H9 (cell line): Measurements from ENCODE around the gene TRPM2. TPM values are rescaled to one million over a fixed set of nuclear protein-coding genes. Genes with fewer than 3 reads are reported as not detected.

ENCODE experiments used
- DNase-seq: peaks from one replicate; pipeline ENCODE4 v3.0.0-alpha.2; 2017
- H2AFZ ChIP-seq: one replicate; pipeline ENCODE4 v1.6.1; 2013; ENCODE audit warnings: mild to moderate bottlenecking, low read length, control low read depth, moderate library complexity
- H2AK5ac ChIP-seq: 2 replicates; pipeline ENCODE4 v1.6.1; 2013; ENCODE audit warnings: low read length, control low read depth, mixed read lengths; ENCODE audit not compliant: insufficient read length
- H2BK120ac ChIP-seq: one replicate; pipeline ENCODE4 v1.6.1; 2013; ENCODE audit warnings: low read depth, mild to moderate bottlenecking, low read length, control low read depth, inconsistent platforms; ENCODE audit not compliant: poor library complexity, severe bottlenecking
- H2BK12ac ChIP-seq: 2 replicates; pipeline ENCODE4 v1.6.1; 2013; ENCODE audit warnings: low read length, control low read depth, mixed read lengths, low read depth; ENCODE audit not compliant: insufficient read length
- H2BK15ac ChIP-seq: 2 replicates; pipeline ENCODE4 v1.6.1; 2013; ENCODE audit warnings: low read depth, low read length, control low read depth
- H2BK20ac ChIP-seq: one replicate; pipeline ENCODE4 v1.6.1; 2013; ENCODE audit warnings: low read depth, mild to moderate bottlenecking, low read length, control low read depth, inconsistent platforms; ENCODE audit not compliant: poor library complexity, severe bottlenecking
- H2BK5ac ChIP-seq: 2 replicates; pipeline ENCODE4 v1.6.1; 2013; ENCODE audit warnings: low read length, control low read depth, mixed read lengths; ENCODE audit not compliant: insufficient read length
- H3K14ac ChIP-seq: 2 replicates; pipeline ENCODE4 v1.6.1; 2013; ENCODE audit warnings: low read length, control low read depth; ENCODE audit not compliant: insufficient read depth
- H3K18ac ChIP-seq: 2 replicates; pipeline ENCODE4 v1.6.1; 2013; ENCODE audit warnings: low read depth, mild to moderate bottlenecking, mixed read lengths, low read length, control low read depth; ENCODE audit not compliant: insufficient read length
- H3K23ac ChIP-seq: 2 replicates; pipeline ENCODE4 v1.6.1; 2013; ENCODE audit warnings: low read length, control low read depth, mixed read lengths, low read depth; ENCODE audit not compliant: insufficient read length
- H3K23me2 ChIP-seq: 2 replicates; pipeline ENCODE4 v1.6.1; 2013; ENCODE audit warnings: low read depth, mild to moderate bottlenecking, mixed read lengths, low read length, control low read depth; ENCODE audit not compliant: insufficient read length, poor library complexity, severe bottlenecking
- H3K27ac ChIP-seq: 2 replicates; pipeline ENCODE4 v1.5.1; 2013; ENCODE audit warnings: low read length, control low read depth, mixed read lengths, low read depth; ENCODE audit not compliant: insufficient read length
- H3K27me3 ChIP-seq: 2 replicates; pipeline ENCODE4 v1.6.1; 2013; ENCODE audit warnings: low read length, control low read depth, inconsistent platforms; ENCODE audit not compliant: insufficient read depth
- H3K4ac ChIP-seq: 2 replicates; pipeline ENCODE4 v1.6.1; 2013; ENCODE audit warnings: low read depth, mild to moderate bottlenecking, control low read depth, inconsistent platforms, low read length, moderate library complexity
- H3K4me1 ChIP-seq: 2 replicates; pipeline ENCODE4 v1.6.1; 2013; ENCODE audit warnings: low read length, control low read depth, inconsistent platforms; ENCODE audit not compliant: insufficient read depth
- H3K4me2 ChIP-seq: 2 replicates; pipeline ENCODE4 v1.6.1; 2013; ENCODE audit warnings: low read length, control low read depth, mixed read lengths; ENCODE audit not compliant: insufficient read length, insufficient read depth
- H3K56ac ChIP-seq: 2 replicates; pipeline ENCODE4 v1.6.1; 2013; ENCODE audit warnings: low read depth, mild to moderate bottlenecking, mixed read lengths, low read length, control low read depth; ENCODE audit not compliant: insufficient read length
- H3K79me1 ChIP-seq: 2 replicates; pipeline ENCODE4 v1.6.1; 2013; ENCODE audit warnings: low read depth, mild to moderate bottlenecking, moderate library complexity, low read length, control low read depth, inconsistent platforms; ENCODE audit not compliant: insufficient read depth, poor library complexity, severe bottlenecking
- H3K79me2 ChIP-seq: 2 replicates; pipeline ENCODE4 v1.6.1; 2013; ENCODE audit warnings: low read length, control low read depth, inconsistent platforms; ENCODE audit not compliant: insufficient read depth
- H3K9ac ChIP-seq: 2 replicates; pipeline ENCODE4 v1.6.1; 2013; ENCODE audit warnings: low read length, control low read depth, mixed read lengths; ENCODE audit not compliant: insufficient read length; ENCODE audit errors: extremely low read depth
- H3K9me3 ChIP-seq: one replicate; pipeline ENCODE4 v1.6.1; 2013; ENCODE audit warnings: low read depth, low read length, inconsistent platforms; ENCODE audit not compliant: control insufficient read depth
- H3T11ph ChIP-seq: one replicate; pipeline ENCODE4 v1.6.1; 2013; ENCODE audit warnings: mild to moderate bottlenecking, low read length, control low read depth, inconsistent platforms
- H4K20me1 ChIP-seq: one replicate; pipeline ENCODE4 v1.6.1; 2013; ENCODE audit not compliant: control insufficient read depth, insufficient read length, insufficient read depth
- H4K5ac ChIP-seq: 2 replicates; pipeline ENCODE4 v1.6.1; 2013; ENCODE audit warnings: low read depth, mild to moderate bottlenecking, mixed read lengths, low read length, control low read depth; ENCODE audit not compliant: insufficient read length
- H4K8ac ChIP-seq: replicated peaks from 2 replicates; pipeline ENCODE4 v1.6.1; 2013; ENCODE audit warnings: low read length, control low read depth, mixed read lengths, low read depth; ENCODE audit not compliant: insufficient read length
- H4K91ac ChIP-seq: 2 replicates; pipeline ENCODE4 v1.6.1; 2013; ENCODE audit warnings: low read depth, mild to moderate bottlenecking, moderate library complexity, mixed read lengths, low read length, control low read depth; ENCODE audit not compliant: insufficient read length
- H3K27ac Mint-ChIP-seq, 3 experiments: 2 replicates in 2 of 3; 3 replicates in 1 of 3; pipeline ENCODE4 v1.8.0; 2020 to 2021; ENCODE audit warnings: mixed read lengths in 3 of 3, mild to moderate bottlenecking in 1 of 3, moderate library complexity in 1 of 3
- H3K27me3 Mint-ChIP-seq: 2 replicates; pipeline ENCODE4 v1.8.0; 2021; ENCODE audit warnings: low read depth, mild to moderate bottlenecking, moderate library complexity, mixed read lengths
- H3K36me3 Mint-ChIP-seq, 3 experiments: 2 replicates in 2 of 3; 3 replicates in 1 of 3; pipeline ENCODE4 v1.8.0; 2020 to 2021; ENCODE audit warnings: low read depth in 3 of 3, mixed read lengths in 3 of 3; ENCODE audit not compliant: insufficient read depth in 1 of 3
- H3K4me1 Mint-ChIP-seq, 2 experiments: 2 replicates each; pipeline ENCODE4 v1.8.0; 2020; ENCODE audit warnings: mixed read lengths in 2 of 2
- H3K4me3 Mint-ChIP-seq, 2 experiments: 2 replicates in 1 of 2; 3 replicates in 1 of 2; pipeline ENCODE4 v1.8.0; 2020 to 2021; ENCODE audit warnings: mild to moderate bottlenecking in 2 of 2, mixed read lengths in 2 of 2, moderate library complexity in 1 of 2
- H3K9me3 Mint-ChIP-seq, 2 experiments: 2 replicates in 1 of 2; 3 replicates in 1 of 2; pipeline ENCODE4 v1.8.0; 2020; ENCODE audit warnings: mild to moderate bottlenecking in 2 of 2, mixed read lengths in 2 of 2, moderate library complexity in 1 of 2
- CTCF ChIP-seq: fragments of 200-600 bp; sonication (generic); conservative IDR thresholded peaks from 3 replicates; pipeline ENCODE4 v1.8.0; 2021; ENCODE audit warnings: antibody characterized with exemption, mild to moderate bottlenecking
- WGBS: extraction: QIAGEN DNeasy Blood & Tissue Kit; methylation state at CpG from one replicate; pipeline ENCODE4 v1.1.7; 2013; ENCODE audit warnings: missing lambda C conversion rate, low lambda C conversion rate, mixed read lengths; ENCODE audit not compliant: insufficient read length; ENCODE audit errors: extremely low coverage; 5-methylcytosine and 5-hydroxymethylcytosine counted together
- total RNA-seq: library from RNA; stranded (reverse); gene quantifications from 2 replicates; pipeline ENCODE4 v1.2.1, GENCODE V29; 2021

The TRPM2 gene
- total RNA-seq, 1 experiment from 2014 or later, result 0.68 TPM

DNA sequence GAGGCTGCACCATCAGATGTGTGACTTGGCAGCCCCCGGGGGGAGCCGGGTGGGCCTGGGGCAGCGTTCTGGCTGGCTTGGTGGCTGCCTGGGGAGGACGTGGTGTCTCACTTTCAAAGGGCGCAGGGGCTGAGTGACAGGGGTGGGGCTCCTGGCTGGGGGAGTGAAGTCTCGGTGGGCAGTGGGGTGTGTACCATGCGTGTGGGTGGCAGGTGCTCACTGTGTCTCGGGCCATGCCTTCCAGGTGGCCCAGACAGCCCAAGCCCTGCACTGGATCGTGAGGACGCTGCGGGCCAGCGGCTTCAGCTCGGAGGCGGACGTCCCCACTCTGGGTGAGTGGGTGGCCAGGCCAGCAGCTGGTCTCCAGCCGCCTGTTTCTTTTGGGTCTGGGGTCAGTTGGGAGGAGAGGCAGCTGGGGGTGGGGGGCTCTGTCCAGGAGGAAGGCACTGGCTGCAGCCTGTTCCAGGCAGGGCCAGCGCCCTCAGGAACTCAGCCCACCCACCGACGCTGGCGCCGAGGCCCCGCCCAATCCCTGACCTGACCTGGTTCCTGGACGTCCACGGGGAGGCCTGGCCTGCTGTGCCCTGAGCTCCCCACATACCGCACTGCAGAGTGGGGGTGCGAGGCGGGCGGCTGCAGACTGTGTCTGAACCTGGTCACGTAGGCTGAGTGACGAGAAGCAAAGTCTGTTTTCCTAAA, 71.3 kb downstream of the TRPM2 start:
- H3K27me3 ChIP-seq, result no peaks in the 10 kb centered on the region
- Mint-ChIP-seq H3K9me3 (peaks cover 5 to 7% of the 10 kb centered on the region in 2 experiments; a peak in 4 of 5 replicates), H3K27me3 (no peaks in the 10 kb centered on the region; the same call in 1 of the 2 replicates), H3K4me1 (peaks cover 0 to 3% of the 10 kb centered on the region in 2 experiments; a peak in 1 of 4 replicates), H3K36me3 (peaks cover 0 to under 1% (median 0%) of the 10 kb centered on the region in 3 experiments; a peak in 2 of 7 replicates), H3K27ac (no peak overlapping the region), H3K4me3 (no peak overlapping the region)
- no peak overlapping the region for H2BK120ac ChIP-seq
- no peak overlapping the region for H2BK15ac ChIP-seq
- no peak overlapping the region for H3K9ac ChIP-seq
- H3K23me2 ChIP-seq, result no peaks in the 10 kb centered on the region
- H3K56ac ChIP-seq, result no peak overlapping the region
- no peak overlapping the region for H4K8ac ChIP-seq
- H3K79me1 ChIP-seq, result no peaks in the 10 kb centered on the region
- H2BK12ac ChIP-seq, result no peak overlapping the region
- no peaks in the 10 kb centered on the region for H4K20me1 ChIP-seq
- H3K18ac ChIP-seq, result no peak overlapping the region
- no peak overlapping the region for H3T11ph ChIP-seq
- H3K79me2 ChIP-seq, result no peaks in the 10 kb centered on the region
- H4K5ac ChIP-seq, result no peak overlapping the region
- DNase-seq, result peak; percentile 26
- no peak overlapping the region for H2BK5ac ChIP-seq
- H3K4ac ChIP-seq, result no peak overlapping the region
- no peaks in the 10 kb centered on the region for H3K9me3 ChIP-seq
- no peak for TF ChIP-seq CTCF
- no CpG with 5 or more reads among the region's 30 CpGs for WGBS
- no peak overlapping the region for H3K23ac ChIP-seq
- no peak overlapping the region for H2BK20ac ChIP-seq
- no peak overlapping the region for H3K27ac ChIP-seq
- H4K91ac ChIP-seq, result no peak overlapping the region
- no peaks in the 10 kb centered on the region for H3K4me1 ChIP-seq
- no peak overlapping the region for H2AFZ ChIP-seq
- no peak overlapping the region for H2AK5ac ChIP-seq
- H3K14ac ChIP-seq, result no peak overlapping the region
- no peak overlapping the region for H3K4me2 ChIP-seq
